K562 (cell line): ENCODE measurements around the gene DGKZ. TPM values are rescaled to one million over a fixed set of nuclear protein-coding genes. Genes with fewer than 3 reads are reported as not detected.

Source experiments
- ARID4B ChIP-seq: sonication (generic); formaldehyde crosslinking; IDR thresholded peaks from 2 replicates; pipeline ENCODE4 v1.8.0; 2022; ENCODE audit warnings: mild to moderate bottlenecking, missing genetic modification reagents
- CREM ChIP-seq: IDR thresholded peaks from 2 replicates; pipeline ENCODE4 v1.6.1; 2014; ENCODE audit warnings: antibody characterized with exemption, low read depth
- STAG1 ChIP-seq: sonication (generic); formaldehyde crosslinking; IDR thresholded peaks from 2 replicates; pipeline ENCODE4 v1.5.0; 2020; ENCODE audit warnings: missing genetic modification reagents, borderline replicate concordance
- VEZF1 ChIP-seq: fragments of 200-800 bp; sonication (Bioruptor generic); IDR thresholded peaks from 2 replicates; pipeline ENCODE4 v1.6.1; 2017; ENCODE audit warnings: missing genetic modification characterization, missing compliant biosample characterization
- polyA plus RNA-seq, 8 experiments: library from polyadenylated mRNA; depleted of rRNA in 4 of 8; stranded (reverse) in 5 of 8; unstranded in 3 of 8; fragments of >200 nt; fragmentation: Nextera tagmentation in 2 of 8; fragmentation: Illumina TruSeq in 1 of 8; extraction: Ambion mirVana in 2 of 8; extraction: Trizol in 1 of 8; gene quantifications; 2 replicates each; pipeline versions ENCODE4 v1.2.1 to v1.2.3, GENCODE V29; 2011 to 2014; ENCODE audit warnings: inconsistent platforms in 1 of 8, missing spikeins in 1 of 8
- total RNA-seq, 7 experiments: library from RNA; depleted of rRNA in 6 of 7; stranded (reverse); fragments of >200 nt in 6 of 7; fragmentation: Illumina TruSeq in 2 of 7; extraction: Trizol in 2 of 7; gene quantifications; 2 replicates each; pipeline versions ENCODE4 v1.2.1 to v1.2.3, GENCODE V29; 2011 to 2021; ENCODE audit warnings: low replicate concordance in 1 of 7

DGKZ gene
- total and polyA plus RNA-seq, 9 of the 15 experiments (the other 6 are each of a cell fraction or from before 2014, with no cell fraction given), result 0.51 to 100 (median 44.2) TPM

- TF ChIP-seq ARID4B (CRISPR knock-in tag) (0 out of 2 replicates have a peak, but pooled peaks have one; percentile 21), CREM (peak; percentile 52), STAG1 (CRISPR knock-in tag) (peak; percentile 73; the same call in 1 of the 2 replicates), VEZF1 (CRISPR knock-in tag) (peak; percentile 50)
- TF ChIP-seq, all 486 proteins: peak for 23
These were observed 20.1 kb downstream of the DGKZ start (continued) for GRCh38 chr11:46367244-46367915.
